WTC11 (cell line): ENCODE measurements around the gene MSLN. TPM values are rescaled to one million over a fixed set of nuclear protein-coding genes. Genes with fewer than 3 reads are reported as not detected.
A peak's percentile ranks its signal among the peaks of the same experiment; 100 is the strongest.

ENCODE experiments used
- ATAC-seq: fragments of 200-7000 bp; cut with Tn5 transposase; 2 replicates; pipeline ENCODE4 v1.10.0; 2021; ENCODE audit warnings: mild to moderate bottlenecking, moderate library complexity
- CTCF ChIA-PET: fragments of 300-600 bp; sonication (Branson Sonifier 250); formaldehyde crosslinking; loops from one replicate; lab custom pipeline; 2021; ENCODE audit warnings: antibody characterized with exemption; lab: Charles Lee
- POLR2A ChIA-PET: fragments of 350-600 bp; sonication (Branson Sonifier 250); formaldehyde crosslinking; loops from one replicate; lab custom pipeline; 2021; ENCODE audit warnings: antibody characterized with exemption; lab: Charles Lee
- DNase-seq: peaks from one replicate; pipeline ENCODE4 v3.0.0; 2021; ENCODE audit warnings: low spot score
- H3K27ac Mint-ChIP-seq: 2 replicates; pipeline ENCODE4 v1.8.0; 2021; ENCODE audit warnings: mixed read lengths
- H3K27me3 Mint-ChIP-seq: 2 replicates; pipeline ENCODE4 v1.8.0; 2021; ENCODE audit warnings: low read depth, mild to moderate bottlenecking, moderate library complexity, mixed read lengths
- H3K36me3 Mint-ChIP-seq: 2 replicates; pipeline ENCODE4 v1.8.0; 2021; ENCODE audit warnings: mixed read lengths
- H3K4me1 Mint-ChIP-seq: 2 replicates; pipeline ENCODE4 v1.8.0; 2022; ENCODE audit warnings: mixed read lengths
- H3K4me3 Mint-ChIP-seq: 2 replicates; pipeline ENCODE4 v1.8.0; 2021; ENCODE audit warnings: mild to moderate bottlenecking, moderate library complexity, mixed read lengths
- H3K9me3 Mint-ChIP-seq: 2 replicates; pipeline ENCODE4 v1.8.0; 2021; ENCODE audit warnings: mixed read lengths
- ARID4B ChIP-seq: sonication (generic); formaldehyde crosslinking; IDR thresholded peaks from 2 replicates; pipeline ENCODE4 v1.8.0; 2023; ENCODE audit warnings: missing genetic modification reagents, mild to moderate bottlenecking, borderline replicate concordance
- ERG ChIP-seq: fragments of 250-450 bp; sonication (Bioruptor Pico); IDR thresholded peaks from 2 replicates; pipeline ENCODE4 v1.8.0; 2021; ENCODE audit warnings: mild to moderate bottlenecking
- GRHL2 ChIP-seq: fragments of 250-450 bp; sonication (Bioruptor Pico); IDR thresholded peaks from 2 replicates; pipeline ENCODE4 v1.8.0; 2022; ENCODE audit warnings: mild to moderate bottlenecking, moderate library complexity; ENCODE audit not compliant: insufficient replicate concordance, severe bottlenecking
- KAT7 ChIP-seq: sonication (generic); formaldehyde crosslinking; IDR thresholded peaks from 2 replicates; pipeline ENCODE4 v1.8.1; 2023; ENCODE audit warnings: missing genetic modification reagents, mild to moderate bottlenecking, borderline replicate concordance
- ZNF396 ChIP-seq: fragments of 250-450 bp; sonication (Bioruptor Pico); IDR thresholded peaks from 2 replicates; pipeline ENCODE4 v1.8.0; 2021; ENCODE audit warnings: mild to moderate bottlenecking, moderate library complexity, borderline replicate concordance
- ZNF532 ChIP-seq: fragments of 250-450 bp; sonication (Bioruptor Pico); IDR thresholded peaks from 2 replicates; pipeline ENCODE4 v1.9.0; 2021; ENCODE audit warnings: mild to moderate bottlenecking, borderline replicate concordance
- total RNA-seq: library from RNA; stranded (reverse); gene quantifications from 3 replicates; pipeline ENCODE4 v1.2.3, GENCODE V29; 2021
- TF ChIP-seq, protein P1 (sequence below): sonication (generic); formaldehyde crosslinking; IDR thresholded peaks from 2 replicates; pipeline ENCODE4 v1.8.0; 2022; ENCODE audit warnings: mild to moderate bottlenecking, missing genetic modification reagents
- TF ChIP-seq, protein P2 (sequence below): fragments of 200-600 bp; IDR thresholded peaks from 2 replicates; pipeline ENCODE4 v1.8.0; 2022; ENCODE audit warnings: antibody characterized with exemption

MSLN gene
- total RNA-seq, 1 experiment from 2014 or later, result 0.20 TPM

GRCh38 chr16:794853-795466 is 34.4 kb downstream of the MSLN start (continued):
- TF ChIP-seq ZNF532 (CRISPR knock-in tag) (no peak), KAT7 (no peak)
- TF ChIP-seq, all 79 proteins: peak for 0

GRCh38 chr16:795580-796229 is 35.2 kb downstream of the MSLN start:
- ChIA-PET POLR2A (no interaction called here), CTCF (interaction anchor here (1.1 to 1.6 kb wide), 2 partner anchors 13 to 83 kb away, joined by 3 read pairs; no protein-coding TSS in a partner anchor)
- H3K36me3 Mint-ChIP-seq, result peaks cover 21% of the 10 kb centered on the region
- H3K27ac Mint-ChIP-seq, result 0 out of 2 replicates have a peak overlapping the region, but pooled peaks have one; percentile 65
- H3K4me3 Mint-ChIP-seq, result no peak overlapping the region
- no peaks in the 10 kb centered on the region for H3K4me1 Mint-ChIP-seq
- no peaks in the 10 kb centered on the region for H3K27me3 Mint-ChIP-seq
- TF ChIP-seq, protein P1, sequence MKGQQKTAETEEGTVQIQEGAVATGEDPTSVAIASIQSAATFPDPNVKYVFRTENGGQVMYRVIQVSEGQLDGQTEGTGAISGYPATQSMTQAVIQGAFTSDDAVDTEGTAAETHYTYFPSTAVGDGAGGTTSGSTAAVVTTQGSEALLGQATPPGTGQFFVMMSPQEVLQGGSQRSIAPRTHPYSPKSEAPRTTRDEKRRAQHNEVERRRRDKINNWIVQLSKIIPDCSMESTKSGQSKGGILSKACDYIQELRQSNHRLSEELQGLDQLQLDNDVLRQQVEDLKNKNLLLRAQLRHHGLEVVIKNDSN (CRISPR knock-in tag), result no peak
- no peak for TF ChIP-seq GRHL2
- TF ChIP-seq ERG (CRISPR knock-in tag), result no peak
- no peak for TF ChIP-seq ARID4B (CRISPR knock-in tag)
- TF ChIP-seq, protein P2, sequence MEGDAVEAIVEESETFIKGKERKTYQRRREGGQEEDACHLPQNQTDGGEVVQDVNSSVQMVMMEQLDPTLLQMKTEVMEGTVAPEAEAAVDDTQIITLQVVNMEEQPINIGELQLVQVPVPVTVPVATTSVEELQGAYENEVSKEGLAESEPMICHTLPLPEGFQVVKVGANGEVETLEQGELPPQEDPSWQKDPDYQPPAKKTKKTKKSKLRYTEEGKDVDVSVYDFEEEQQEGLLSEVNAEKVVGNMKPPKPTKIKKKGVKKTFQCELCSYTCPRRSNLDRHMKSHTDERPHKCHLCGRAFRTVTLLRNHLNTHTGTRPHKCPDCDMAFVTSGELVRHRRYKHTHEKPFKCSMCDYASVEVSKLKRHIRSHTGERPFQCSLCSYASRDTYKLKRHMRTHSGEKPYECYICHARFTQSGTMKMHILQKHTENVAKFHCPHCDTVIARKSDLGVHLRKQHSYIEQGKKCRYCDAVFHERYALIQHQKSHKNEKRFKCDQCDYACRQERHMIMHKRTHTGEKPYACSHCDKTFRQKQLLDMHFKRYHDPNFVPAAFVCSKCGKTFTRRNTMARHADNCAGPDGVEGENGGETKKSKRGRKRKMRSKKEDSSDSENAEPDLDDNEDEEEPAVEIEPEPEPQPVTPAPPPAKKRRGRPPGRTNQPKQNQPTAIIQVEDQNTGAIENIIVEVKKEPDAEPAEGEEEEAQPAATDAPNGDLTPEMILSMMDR, result no peak
- no peak for TF ChIP-seq ZNF396 (CRISPR knock-in tag)
- ATAC-seq (no peak), DNase-seq (no peak)
- H3K9me3 Mint-ChIP-seq, result no peaks in the 10 kb centered on the region
